Stimulated activated CD4-positive, alpha-beta T cell treated with anti-CD3 and anti-CD28 coated beads, TNF-alpha, amount 100 ng/mL, for 1 hour (primary cell): Measurements from ENCODE around the gene FAM227A.
"Not testable (repeated sequence)": the region's sequence is repeated elsewhere in the genome, so short reads cannot be mapped to it uniquely, and the experiment has no call there.

Experiments used
- DNase-seq, 3 donors: peaks; one replicate each; pipeline ENCODE4 v3.0.0-alpha.2; 2020; ENCODE audit warnings: low read depth in 3 of 3, low spot score in 1 of 3

The FAM227A gene

DNA sequence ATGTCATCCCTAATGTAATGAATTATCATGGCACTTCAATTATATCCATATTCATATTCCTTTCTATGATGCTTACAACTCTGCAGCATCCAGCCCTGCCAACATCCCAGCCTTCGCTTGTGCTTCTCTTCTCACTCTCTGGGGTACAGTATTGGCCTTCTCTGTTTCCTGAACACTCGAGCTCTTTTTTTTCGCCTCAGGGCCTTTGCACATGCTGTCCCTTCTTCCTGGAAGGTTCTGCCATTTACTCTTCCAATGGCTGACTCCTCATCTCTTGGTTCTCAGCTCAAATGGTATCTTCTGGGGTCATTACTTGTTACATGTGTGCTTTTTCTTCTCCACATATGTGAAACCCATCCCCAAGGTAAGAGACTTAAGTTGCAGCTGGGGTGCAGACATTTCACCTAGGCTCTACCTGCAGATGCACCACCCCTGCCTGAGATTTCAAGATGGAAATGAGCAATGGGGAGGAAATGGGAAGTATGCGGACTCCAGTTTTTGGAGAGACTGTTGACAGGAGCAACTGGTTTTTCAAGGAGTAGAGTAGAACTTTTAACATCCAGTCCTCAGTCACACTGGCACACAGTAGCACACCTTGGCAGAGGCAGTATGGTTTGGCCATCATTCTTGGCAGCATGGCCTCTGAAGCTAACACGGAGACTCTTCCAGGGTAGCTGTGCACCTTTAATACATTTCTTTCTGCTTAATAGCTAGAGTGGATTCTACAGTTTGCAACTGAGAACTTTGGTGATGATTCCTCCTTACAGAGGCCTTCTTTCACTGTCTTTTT lies 43.8 kb downstream of the FAM227A start:
- DNase-seq: no peak

DNA sequence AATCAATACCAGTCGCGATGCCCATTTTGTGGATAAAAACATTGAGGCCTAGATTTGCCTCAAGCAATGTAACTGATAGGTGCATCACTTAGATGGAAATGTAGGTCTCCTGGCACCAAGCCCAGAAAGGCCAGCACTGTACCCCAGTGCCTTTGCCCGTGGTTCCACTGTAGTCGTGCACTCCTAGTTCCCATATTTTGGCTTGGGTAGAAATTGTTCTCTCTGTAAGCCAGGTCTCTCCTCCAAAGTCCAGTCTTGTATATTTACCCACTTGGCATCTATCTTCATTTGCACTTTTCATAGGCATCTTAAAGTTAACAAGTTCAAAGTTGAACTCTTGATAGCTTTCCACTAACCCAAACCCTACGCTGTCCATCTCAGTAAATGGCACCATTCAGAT lies 44.6 kb downstream of the FAM227A start:
- DNase-seq: no peak

DNA sequence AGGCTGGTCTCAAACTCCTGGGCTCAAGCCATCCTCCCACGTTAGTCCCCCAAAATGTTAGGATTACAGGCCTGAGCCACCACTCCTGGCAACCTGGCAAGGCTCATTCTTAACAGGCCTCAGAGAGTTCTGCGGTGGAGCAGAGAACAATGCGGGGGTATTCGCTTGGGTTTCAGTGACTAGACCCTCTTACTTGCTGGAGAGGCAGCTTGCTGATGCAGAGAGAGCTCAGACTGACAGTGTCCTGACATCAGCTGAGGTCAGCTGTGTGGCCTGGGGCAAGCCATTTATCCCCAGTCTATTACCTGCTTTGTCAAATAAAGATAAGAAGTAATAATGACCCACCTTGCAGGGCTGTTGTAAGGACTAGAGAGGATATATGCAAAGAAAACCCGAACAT lies 46.0 kb downstream of the FAM227A start:
- DNase-seq: no peak

DNA sequence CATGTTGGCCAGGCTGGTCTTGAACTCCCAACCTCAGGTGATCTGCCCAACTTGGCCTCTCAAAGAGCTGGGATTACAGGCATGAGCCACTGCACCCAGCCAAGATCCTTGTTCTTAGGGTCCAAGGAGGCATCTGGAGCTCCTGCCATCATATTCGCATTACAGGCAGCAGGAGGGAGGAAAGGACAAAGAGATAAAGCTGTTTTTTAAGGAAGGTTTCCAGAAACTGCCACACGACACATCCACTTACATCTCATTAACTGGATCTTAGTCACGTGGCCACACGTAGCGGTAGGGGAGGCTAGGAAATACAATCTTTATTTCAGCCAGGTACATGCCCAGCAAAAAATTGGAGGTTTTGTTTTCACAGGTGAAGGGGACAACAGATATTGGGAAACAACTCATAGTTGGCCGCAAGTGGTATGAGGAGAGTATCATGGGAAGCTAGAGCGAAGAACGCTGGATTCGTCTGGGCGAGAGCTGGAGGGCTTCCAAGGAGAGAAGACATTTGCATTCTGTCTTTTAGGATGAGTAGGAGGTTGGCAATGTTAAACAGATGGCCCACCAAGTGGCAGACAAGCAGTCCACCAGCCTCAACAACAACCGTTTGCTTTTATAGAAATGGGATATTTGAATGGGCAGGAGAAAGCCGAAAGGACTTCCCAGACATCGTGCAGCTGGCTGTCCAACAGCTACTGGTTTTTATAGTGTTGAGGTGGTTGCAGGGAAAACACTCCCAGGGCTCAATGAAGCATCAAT lies 47.0 kb downstream of the FAM227A start:
- DNase-seq: no peak

DNA sequence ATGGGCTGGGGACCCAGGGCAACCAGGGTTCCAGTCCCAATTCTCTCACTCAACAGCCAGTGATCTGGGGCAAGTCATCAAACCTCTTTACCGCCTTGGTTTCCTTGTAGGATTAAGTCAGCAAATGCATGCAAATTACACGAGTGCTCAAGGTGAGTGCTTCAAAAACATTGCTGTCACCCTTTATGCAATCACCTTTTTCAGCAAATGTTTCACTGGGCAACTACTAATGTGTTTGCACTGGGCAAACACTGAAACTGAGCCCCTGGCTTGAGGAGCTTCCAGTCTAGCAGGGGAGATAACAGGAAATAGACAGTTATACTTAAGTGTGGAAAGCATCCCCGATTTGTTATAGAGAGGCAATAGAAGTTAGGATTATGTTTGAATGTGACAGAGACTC lies 48.5 kb downstream of the FAM227A start:
- no peak for DNase-seq

DNA sequence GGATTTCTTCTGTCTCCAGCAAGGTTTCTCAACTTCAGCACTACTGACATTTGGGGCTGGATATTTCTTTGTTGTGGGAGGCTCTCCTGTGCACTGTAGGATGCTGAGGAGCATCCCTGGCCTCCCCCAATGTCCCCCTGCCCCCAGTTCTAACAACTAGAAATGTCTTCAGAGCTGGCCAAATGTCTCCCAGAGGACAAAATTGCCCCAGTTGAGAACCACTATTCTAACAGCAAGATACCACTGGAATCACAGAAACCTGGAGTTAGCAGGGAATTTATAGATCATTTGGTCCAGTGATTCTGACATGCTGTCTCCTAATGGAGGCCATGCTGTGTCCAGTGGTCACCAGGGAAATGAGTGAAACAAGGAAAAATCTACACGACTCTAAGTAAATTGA lies 54.0 kb downstream of the FAM227A start:
- DNase-seq: no peak

DNA sequence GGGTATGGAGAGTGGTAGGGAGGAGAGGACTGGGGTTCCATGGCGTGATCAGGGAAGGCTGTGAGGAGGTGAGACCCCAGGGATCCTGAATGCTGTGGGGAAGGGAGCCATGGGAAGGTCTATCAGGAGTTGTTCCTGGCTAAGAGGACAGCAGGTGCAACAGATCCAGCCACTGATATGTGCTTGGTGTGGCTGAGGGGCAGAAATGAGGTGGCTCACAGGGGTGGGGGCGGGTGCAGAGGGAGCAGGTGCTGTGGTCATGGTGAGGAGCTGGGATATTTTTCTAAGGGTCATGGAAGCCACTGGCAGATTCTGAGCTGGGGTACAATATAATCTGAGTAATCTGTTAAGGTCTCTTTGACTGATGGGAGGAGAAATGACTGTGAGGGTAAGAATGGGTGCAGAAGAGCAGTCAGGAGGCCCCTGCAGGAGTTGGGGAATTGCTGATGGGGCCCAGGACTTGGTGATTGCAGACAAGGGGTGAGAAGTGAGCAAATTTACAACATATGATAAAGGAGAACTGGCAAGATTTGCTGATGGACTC lies 54.9 kb downstream of the FAM227A start:
- no peak for DNase-seq

DNA sequence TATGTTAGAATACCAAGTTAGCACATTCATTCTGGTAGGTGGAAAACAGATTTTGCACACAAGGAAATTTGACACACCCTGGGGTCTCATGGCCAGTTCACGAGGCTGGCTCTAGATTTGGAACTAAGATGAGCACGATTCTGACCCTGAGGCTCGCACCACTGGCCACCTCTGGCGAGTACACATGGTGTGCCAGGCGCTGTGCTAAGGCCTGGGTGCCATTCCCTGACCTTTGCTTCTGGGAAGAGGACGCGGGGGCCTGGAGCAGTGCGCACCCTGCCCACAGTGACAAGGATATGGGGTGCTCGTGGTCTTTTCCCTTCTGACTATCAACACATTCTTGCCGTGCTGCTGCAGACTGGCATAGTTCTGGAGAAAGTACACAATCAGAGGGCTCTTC lies 56.7 kb downstream of the FAM227A start:
- DNase-seq: no peak

DNA sequence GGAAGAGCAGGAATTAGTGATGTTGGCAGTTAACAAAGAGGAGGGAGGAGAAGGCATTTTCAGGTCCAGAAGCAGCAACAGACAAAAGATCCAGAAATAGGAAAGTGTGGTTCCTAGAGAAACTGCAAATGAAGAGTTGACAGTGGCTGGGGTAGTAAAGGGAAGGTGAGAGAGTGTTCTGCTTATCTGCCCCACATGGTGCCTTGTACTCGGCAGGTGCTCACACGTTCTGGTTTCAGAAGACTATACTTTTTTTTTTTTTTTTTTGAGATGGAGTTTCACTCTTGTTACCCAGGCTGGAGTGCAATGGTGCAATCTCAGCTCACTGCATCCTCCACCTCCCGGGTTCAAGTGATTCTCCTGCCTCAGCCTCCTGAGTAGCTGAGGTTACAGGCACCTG lies 73.3 kb downstream of the FAM227A start:
- DNase-seq: not testable (repeated sequence)

DNA sequence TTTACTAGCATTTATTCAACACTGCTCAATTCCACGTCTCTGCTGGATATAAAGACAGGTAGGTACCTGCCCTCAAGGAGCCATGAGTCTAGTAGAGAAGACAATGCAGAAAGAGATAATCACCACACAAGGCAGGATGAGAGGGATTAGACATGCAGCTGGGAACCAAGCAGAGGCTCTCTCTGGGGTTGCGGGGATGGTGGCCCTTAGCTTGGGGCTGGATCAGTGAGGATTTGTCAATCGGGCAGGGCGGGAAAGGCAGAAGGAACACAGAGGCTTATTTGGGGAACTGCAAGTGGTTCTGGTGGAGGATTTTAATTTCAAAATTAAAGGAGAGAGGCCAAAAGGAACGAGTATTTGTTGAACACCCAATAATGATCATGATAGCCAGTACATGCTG lies 77.7 kb downstream of the FAM227A start:
- no peak for DNase-seq

DNA sequence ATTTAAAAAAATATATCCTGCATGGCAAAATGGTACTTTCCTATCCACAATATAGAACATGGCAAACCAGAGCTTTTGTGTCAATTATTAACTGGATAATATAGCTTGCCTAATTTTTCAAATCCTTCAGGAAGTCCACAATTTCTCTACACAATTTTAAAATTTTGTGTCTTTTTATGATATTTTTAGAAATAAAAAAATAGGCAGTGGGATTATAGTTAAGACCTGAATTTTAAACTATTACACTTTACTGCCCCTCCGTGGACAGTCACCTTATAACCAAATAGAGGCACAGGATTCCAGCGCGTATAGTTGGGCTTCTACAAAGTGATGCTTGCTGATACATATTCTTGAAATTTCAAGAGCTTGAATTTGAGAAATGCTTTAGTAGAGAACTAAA lies 84.1 kb downstream of the FAM227A start:
- DNase-seq: no peak

DNA sequence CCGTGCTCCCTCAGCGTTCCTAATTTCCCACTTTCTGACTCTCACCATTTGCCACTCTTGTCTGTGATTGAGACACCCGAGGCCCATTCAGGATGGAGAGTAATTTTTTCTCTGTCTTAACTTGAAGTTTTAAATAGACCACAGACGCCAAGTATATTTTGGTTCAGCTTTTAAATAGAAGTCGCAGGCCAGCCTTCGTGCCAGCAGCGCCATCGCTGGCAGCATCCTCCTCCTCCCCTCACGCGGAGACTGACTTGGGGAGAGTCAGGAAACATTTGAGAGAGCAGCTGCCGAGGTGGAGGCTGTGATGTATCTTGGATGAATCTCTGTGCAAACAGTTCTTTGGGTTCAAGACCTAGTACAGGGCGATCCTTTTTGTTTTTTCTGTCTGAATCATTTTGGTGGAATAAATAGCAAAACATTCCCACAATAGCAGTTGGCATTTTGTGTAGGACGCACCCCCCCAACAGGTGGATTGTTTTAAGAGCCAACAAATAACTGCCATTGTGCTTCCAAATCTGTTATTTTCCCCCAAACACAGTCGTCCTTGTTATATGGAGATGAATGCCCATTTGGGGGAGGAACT lies 85.3 kb downstream of the FAM227A start:
- DNase-seq: peak in 1 of 3 donors; percentile 9

DNA sequence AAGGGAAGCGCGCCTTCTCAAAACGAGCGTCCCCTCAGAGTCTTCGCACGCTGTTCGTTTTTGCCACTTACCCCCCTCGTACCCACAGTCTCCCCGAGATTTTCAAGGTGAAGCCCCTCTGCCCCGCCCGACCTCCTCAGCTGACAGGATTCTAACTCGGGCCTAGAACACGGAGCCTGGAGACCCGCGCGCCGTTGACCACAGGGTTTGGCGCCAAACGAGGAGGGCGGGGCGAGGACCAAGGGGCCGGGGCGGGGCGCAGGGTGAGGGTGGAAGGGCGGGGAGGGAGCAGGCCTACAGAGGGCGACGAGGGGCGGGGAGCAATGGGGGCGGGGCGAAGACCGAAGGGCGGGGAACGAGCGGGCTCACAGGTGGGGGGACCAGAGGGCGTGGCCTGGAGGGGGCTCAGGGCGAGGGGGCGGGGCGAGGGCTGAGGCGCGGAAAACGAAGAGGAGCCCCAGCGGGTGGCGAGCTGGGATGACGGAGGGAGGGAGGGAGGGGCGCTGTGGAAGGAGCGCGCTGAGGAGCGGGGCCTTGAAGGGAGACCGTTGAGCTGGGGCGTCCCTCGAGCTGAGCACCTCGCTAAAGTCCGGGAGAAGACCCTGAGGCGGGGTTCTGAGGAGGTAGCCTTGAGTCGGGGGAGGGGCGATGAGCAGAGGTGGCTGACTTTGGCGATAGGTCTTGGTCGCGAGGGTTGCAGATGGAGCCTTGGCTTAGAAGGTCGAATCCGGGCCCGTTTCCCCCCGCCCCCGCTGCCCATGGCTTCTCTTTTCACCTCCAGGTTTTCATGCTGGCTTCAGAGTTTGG lies 86.0 kb downstream of the FAM227A start, which contains the start of gene DMC1:
Gene DMC1, minus strand, starts transcription at position 212 of the 807 bp plus-strand sequence. CDS start 1,927 bp downstream, outside the sequence.
- peak; percentile 93 to 98 (median 95) for DNase-seq

DNA sequence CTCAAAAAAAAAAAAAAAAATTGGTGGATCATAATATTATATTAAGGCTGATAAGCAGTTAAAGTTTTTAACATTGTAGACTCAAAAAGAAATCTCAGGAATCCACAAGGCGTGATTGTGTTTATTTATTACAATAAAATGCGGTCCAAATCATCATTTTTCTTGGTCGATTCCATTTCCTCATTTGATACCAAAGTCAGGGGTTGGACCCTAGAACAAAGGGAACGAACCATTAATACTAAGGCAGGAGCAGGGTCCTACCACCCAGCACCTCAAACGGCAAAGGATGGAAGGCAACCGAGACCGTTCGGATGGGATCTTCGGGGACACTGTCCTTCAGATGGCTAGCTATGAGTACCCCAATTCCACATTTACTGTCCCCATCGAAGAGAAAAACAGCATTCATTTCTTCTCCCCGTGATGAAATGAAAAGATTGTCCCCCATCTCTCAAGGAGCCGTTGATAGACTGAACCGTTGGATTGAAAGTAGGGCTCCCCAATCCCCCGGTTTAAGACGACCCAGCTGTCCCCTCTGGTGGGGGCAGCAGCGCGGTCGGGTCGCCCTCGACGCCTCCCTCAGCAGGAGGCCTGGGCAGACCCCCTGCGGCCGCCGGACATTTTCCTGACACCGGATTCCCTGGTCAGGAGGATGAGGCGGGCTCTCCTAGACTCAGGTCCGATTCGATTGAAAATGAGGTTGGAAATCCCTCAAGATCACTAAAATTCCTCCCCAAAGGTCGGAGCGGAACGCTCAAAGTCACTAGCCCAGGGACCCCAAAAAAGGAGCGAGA lies 86.8 kb downstream of the FAM227A start:
- no peak for DNase-seq

DNA sequence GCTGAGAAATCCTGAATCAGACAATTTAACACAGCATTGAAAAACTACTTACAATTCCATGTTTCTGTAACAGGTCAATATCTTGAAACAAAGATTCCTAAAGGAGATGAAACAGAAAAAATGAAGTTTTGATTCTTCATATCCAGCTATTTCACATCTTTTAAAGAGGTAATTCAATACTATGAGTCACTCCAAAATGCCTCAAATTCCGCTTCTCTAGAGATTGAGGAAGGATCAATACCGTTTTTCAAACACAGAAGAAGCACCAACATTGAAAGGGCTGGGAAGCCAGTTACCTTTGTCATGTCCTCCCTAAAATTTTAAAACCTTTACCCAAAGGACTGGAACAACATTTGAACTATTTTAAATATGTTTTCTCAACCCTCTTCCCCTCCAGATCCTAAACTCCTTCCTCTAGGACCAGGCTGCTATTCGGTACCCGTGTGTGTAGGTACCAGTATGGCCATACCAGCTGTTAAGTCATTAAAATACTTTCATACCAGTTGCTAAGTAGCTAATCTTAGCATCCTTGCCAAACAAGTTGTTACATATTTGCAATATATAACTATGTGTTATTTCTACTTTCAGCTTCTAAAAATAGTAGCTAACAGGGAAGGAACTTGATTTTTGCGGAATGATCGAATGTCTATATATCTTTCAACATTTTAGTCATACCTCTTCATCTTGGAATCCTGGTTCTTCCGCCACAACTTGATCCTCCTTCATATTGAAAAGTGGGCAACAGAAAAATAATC lies 88.5 kb downstream of the FAM227A start:
- DNase-seq: no peak

DNA sequence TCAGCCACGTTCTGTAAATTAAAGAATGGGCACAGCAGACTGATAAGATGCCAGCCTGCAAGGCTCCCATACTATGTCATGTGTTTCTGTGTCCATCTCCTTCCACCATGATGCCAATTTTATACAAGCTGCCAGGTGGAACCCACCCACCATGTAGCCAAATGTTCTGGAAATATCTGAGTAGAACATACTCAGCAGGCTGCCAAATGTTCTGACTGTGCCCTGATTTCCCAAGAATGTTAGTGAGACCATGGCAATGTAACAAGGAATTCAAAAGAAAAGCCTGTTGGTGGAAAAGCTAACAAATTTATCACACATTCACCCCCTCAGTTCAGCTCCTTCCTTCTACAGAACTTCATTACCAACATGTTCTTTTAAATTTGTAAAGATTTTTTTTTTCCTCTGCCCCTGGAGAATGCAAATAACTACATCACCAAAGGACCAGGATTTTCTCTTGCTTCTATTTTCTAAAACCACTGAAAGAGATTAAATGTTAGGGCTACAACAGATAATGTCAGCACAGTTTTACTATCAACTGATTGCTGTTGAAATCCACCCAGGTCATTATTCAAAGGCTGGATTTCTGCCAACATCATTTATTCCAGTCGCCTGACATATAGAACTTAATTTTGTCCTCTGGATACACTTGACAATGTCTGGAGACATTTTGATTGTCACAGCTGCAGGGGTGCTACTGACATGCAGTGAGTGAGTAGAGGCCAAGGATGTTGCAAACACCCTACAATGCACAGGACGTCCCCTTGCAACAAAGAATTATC lies 89.3 kb downstream of the FAM227A start:
- no peak for DNase-seq

DNA sequence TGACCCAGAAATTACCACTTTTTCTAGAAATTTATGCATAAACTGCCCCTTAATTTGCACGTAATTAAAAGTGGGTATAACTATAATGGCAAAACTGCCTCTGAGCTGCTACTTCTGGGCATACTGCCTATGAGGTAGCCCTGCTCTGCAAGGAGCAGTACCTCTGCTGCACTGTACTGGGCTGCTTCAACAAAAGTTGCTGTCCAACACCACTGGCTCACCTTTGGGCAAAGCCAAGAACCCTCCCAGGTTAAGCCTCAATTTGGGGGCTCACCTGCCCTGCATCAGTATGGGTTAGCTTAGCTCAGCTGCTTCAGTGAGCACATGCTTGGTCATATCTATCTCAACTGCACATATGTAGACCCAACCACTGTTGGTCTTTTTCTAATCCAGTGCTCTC lies 90.8 kb downstream of the FAM227A start:
- no peak for DNase-seq

DNA sequence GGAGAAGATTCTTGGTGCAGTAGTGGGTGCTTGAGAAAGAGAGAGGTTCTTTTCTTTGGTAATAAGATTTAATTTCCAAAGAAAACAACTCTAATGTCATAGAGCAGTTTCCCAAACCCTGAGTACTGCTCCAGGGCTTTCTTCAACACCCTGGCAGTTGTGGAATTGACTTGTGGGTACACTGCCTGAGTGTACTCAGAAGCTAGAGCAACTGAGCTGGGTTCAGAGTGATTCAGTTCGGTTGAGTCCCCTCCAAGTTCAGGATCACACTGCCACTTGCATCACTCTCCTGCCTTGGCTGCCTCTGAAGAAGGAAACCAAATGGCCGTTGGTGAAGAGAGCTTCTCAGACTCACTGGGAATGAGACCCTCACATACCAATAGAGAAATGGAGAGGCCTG lies 91.5 kb downstream of the FAM227A start:
- no peak for DNase-seq

DNA sequence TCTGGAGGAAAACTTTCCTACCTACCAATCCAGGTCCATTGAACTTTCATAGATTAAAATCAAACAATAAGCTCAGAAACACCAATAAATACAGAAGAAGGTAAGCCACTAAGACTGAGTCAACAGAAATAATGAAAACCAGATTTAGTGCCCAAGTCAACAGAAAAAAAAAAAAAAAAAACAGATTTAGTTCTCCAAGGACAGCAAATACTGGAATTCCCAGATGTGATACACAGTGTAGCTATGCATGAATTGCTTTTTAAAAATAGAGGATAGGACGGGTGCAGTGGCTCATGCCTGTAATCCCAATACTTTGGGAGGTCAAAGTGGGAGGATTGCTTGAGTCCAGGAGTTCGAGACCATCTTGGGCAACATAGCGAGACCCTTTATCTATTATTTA lies 101.9 kb downstream of the FAM227A start:
- no peak for DNase-seq
